ENCODE measurements around the gene TRAPPC2. TPM values are rescaled to one million over a fixed set of nuclear protein-coding genes. Genes with fewer than 3 reads are reported as not detected.

TRAPPC2 gene
- polyA plus RNA-seq, 1 experiment = 11.1 TPM

DNA sequence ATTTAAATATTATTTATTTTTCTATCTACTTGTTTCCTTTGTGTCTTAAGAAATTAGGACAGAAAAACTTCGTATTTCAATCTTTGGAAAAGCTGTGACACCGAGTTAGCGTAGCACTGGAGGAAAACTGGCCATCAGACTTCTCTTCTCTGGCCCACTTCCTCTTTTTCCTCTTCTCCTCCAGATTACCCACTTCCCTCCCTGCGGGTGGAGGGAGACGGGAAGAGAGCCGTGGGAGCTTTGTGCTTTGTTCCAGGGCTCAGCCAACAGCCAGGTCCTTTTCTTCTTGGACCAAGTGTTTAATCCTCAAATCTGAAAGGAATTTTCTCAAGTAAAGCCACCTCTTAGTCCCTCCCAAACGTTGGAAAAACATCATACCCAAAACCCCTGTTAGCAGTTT is 29.9 kb upstream of the TRAPPC2 start:
- CTCF ChIA-PET = no interaction called here
- DNase-seq (ENCODE audit: low read depth, low spot score) = no peak
- Histone ChIP-seq H3K4me3 (ENCODE audit: low read depth, low read length) (no peak overlapping the region), H3K27me3 (ENCODE audit: control insufficient read depth, insufficient read depth, low read length) (no peaks in the 10 kb centered on the region), H3K27ac (ENCODE audit: low read depth, low read length) (no peak overlapping the region), H3K9me3 (ENCODE audit: control insufficient read depth, insufficient read depth, low read length) (no peaks in the 10 kb centered on the region)
- POLR2A ChIA-PET = no interaction called here
- TF ChIP-seq, protein P1, sequence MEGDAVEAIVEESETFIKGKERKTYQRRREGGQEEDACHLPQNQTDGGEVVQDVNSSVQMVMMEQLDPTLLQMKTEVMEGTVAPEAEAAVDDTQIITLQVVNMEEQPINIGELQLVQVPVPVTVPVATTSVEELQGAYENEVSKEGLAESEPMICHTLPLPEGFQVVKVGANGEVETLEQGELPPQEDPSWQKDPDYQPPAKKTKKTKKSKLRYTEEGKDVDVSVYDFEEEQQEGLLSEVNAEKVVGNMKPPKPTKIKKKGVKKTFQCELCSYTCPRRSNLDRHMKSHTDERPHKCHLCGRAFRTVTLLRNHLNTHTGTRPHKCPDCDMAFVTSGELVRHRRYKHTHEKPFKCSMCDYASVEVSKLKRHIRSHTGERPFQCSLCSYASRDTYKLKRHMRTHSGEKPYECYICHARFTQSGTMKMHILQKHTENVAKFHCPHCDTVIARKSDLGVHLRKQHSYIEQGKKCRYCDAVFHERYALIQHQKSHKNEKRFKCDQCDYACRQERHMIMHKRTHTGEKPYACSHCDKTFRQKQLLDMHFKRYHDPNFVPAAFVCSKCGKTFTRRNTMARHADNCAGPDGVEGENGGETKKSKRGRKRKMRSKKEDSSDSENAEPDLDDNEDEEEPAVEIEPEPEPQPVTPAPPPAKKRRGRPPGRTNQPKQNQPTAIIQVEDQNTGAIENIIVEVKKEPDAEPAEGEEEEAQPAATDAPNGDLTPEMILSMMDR (IDR thresholded peaks at IDR 0.05; ENCODE audit: low read depth, low read length) = no peak

DNA sequence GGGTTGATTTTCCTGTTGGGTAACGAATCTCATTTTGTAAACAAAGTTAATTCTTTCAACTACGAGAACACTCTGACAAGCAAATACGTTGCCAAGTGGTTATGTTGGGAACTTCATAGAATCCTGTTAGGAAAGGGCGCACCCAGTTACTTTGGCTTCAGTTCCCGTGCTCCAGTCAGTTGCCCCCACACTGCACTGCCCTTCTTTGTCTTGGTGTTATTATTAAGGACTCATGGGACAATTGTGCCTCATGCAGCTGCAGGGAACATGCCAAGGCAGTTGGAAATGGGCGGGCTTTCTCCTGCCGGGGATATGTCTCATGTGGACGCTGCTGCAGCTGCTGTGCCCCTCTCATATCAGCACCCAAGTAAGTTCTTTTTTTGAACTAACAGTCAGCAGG is 29.1 kb upstream of the TRAPPC2 start:
- DNase-seq (ENCODE audit: low read depth, low spot score) = no peak
- H3K9me3 ChIP-seq (ENCODE audit: control insufficient read depth, insufficient read depth, low read length) = no peaks in the 10 kb centered on the region
- TF ChIP-seq, protein P1 (IDR thresholded peaks at IDR 0.05; ENCODE audit: low read depth, low read length) = no peak
- H3K27me3 ChIP-seq (ENCODE audit: control insufficient read depth, insufficient read depth, low read length) = no peaks in the 10 kb centered on the region
- H3K27ac ChIP-seq (ENCODE audit: low read depth, low read length) = no peak overlapping the region
- POLR2A ChIA-PET = no interaction called here
- no peak overlapping the region for H3K4me3 ChIP-seq (ENCODE audit: low read depth, low read length)
- CTCF ChIA-PET = interaction anchor here (1.0 kb wide), 1 partner anchor 257 kb away, joined by 3 read pairs; no protein-coding TSS in a partner anchor

DNA sequence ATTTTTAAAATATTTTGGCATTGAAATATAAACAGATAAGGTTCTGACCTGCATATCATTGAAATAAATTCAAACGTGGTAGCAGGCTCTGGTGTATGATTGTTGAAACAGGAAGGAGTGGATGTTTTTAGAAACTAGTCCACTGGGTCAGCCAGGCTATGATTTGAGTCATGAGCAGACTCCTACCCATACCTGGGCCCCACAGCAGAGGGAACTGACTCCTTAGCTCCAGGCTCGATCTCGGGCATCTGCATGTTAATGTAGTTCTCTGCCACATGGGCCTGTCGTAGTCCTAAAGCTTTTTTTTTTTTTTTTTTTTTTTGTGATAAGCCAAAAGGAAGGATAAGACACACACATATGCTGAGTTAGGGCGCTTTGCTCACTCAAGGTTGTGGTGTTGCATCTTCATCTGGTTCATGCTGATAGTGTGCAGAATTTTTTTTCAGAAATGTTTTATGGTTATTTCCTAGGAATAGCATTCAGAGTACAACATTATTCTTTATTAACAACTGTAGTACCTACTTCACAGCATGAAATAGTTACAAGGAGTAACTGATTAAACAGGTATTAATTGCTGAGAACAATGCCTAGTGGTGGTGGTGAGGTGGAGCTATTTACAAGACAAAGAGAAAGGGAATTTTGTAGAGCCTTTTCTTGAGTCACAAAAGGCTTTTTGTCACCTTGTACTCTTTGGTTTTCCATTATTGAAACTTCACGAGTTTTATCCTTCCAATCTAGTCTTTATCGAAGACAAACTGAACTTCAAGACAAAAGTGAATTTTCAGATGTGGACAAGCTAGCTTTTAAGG is 27.4 kb upstream of the TRAPPC2 start:
- Histone ChIP-seq H3K27ac (ENCODE audit: low read depth, low read length) (no peak overlapping the region), H3K27me3 (ENCODE audit: control insufficient read depth, insufficient read depth, low read length) (no peaks in the 10 kb centered on the region), H3K4me3 (ENCODE audit: low read depth, low read length) (no peak overlapping the region), H3K9me3 (ENCODE audit: control insufficient read depth, insufficient read depth, low read length) (no peaks in the 10 kb centered on the region)
- POLR2A ChIA-PET = interaction anchor here (0.6 kb wide), 1 partner anchor 135 kb away, joined by 11 read pairs; no protein-coding TSS in a partner anchor
- CTCF ChIA-PET = interaction anchor here (0.6 to 1.7 kb wide), 6 partner anchors 9 to 850 kb away, joined by 3 to 5 read pairs (median 4); no protein-coding TSS in a partner anchor
- TF ChIP-seq, protein P1 (IDR thresholded peaks at IDR 0.05; ENCODE audit: low read depth, low read length) = no peak
- DNase-seq (ENCODE audit: low read depth, low spot score) = no peak

DNA sequence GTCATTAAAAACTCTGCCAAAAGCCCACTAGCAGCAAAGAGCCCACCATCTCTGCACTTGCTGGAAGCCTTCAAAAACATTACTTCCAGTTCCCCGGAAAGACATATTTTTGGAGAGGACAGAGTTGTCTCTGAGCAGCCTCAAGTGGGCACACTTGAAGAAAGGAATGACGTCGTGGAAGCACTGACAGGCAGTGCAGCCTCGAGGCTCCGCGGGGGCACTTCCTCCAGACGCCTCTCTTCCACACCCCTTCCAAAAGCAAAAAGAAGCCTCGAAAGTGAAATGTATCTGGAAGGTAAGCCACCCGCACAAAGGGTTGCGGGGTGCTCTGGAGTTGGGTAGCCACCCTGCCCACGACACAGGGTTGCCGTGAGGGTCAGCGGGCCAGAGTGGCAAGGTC is 26.0 kb upstream of the TRAPPC2 start:
- POLR2A ChIA-PET = no interaction called here
- H3K27me3 ChIP-seq (ENCODE audit: control insufficient read depth, insufficient read depth, low read length) = no peaks in the 10 kb centered on the region
- CTCF ChIA-PET = no interaction called here

More for the DNA sequence above, 26.0 kb upstream of the TRAPPC2 start:
- H3K9me3 ChIP-seq (ENCODE audit: control insufficient read depth, insufficient read depth, low read length) = no peaks in the 10 kb centered on the region
- H3K4me3 ChIP-seq (ENCODE audit: low read depth, low read length) = no peak overlapping the region
- TF ChIP-seq, protein P1 (IDR thresholded peaks at IDR 0.05; ENCODE audit: low read depth, low read length) = no peak
- H3K27ac ChIP-seq (ENCODE audit: low read depth, low read length) = no peak overlapping the region
- DNase-seq (ENCODE audit: low read depth, low spot score) = no peak

Measured in AG04450 (cell line).